Muscle layer of duodenum (tissue), 2 donors: ENCODE results near the gene C3orf85.

ENCODE experiments used
- H3K27ac ChIP-seq: one replicate; pipeline ENCODE4 v1.7.0; 2013; ENCODE audit warnings: mild to moderate bottlenecking, low read length
- H3K27me3 ChIP-seq: one replicate; pipeline ENCODE4 v1.7.0; 2013; ENCODE audit warnings: low read depth, mild to moderate bottlenecking, control low read depth, low read length
- H3K36me3 ChIP-seq, 2 donors: one replicate each; pipeline ENCODE4 v1.7.0; 2013; ENCODE audit warnings: low read length in 2 of 2, control low read depth in 1 of 2, mild to moderate bottlenecking in 1 of 2; ENCODE audit not compliant: insufficient read depth in 2 of 2, control insufficient read depth in 1 of 2
- H3K4me1 ChIP-seq, 2 donors: one replicate each; pipeline ENCODE4 v1.7.0; 2013; ENCODE audit warnings: low read length in 2 of 2, mild to moderate bottlenecking in 2 of 2, control low read depth in 1 of 2, moderate library complexity in 1 of 2; ENCODE audit not compliant: insufficient read depth in 2 of 2, control insufficient read depth in 1 of 2
- H3K4me3 ChIP-seq, 2 donors: one replicate each; pipeline ENCODE4 v1.7.0; 2013; ENCODE audit warnings: low read length in 2 of 2, low read depth in 1 of 2, mild to moderate bottlenecking in 1 of 2
- H3K9me3 ChIP-seq, 2 donors: one replicate each; pipeline ENCODE4 v1.7.0; 2013; ENCODE audit warnings: low read length in 2 of 2, control low read depth in 1 of 2, mild to moderate bottlenecking in 1 of 2; ENCODE audit not compliant: control insufficient read depth in 1 of 2
- donor health status: healthy.

C3orf85 gene, protein sequence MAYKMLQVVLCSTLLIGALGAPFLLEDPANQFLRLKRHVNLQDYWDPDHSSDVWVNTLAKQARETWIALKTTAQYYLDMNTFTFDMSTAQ

DNA sequence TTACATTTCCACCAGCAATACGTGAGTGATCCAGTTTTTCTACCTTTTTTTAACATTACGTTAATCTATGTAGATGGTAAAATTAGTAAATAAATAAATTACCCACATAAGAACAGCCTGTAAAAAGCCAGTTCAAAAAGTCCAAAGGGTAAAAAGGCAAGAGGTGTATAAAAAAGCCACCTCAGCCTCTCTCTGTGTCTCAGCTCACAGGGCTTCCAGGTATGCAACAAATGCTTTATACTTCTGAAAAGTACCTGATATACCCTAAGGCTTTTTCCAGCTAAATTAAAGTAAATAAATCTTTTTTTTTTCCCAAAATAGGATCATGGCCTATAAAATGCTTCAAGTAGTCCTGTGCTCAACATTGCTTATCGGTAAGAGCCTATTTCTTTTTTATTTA is at the start of gene C3orf85:
Gene C3orf85 (plus strand): TSS at position 197 of the 400 bp plus-strand sequence. CDS start 129 bp downstream, at position 326.
- no peak within 1 kb of the TSS for H3K27ac ChIP-seq
- H3K27me3 ChIP-seq: no peaks in the 10 kb centered on the region
- no peaks in the 10 kb centered on the region for H3K9me3 ChIP-seq
- H3K36me3 ChIP-seq: no peaks in the 10 kb centered on the region
- no peaks in the 10 kb centered on the region for H3K4me1 ChIP-seq
- H3K4me3 ChIP-seq: peak within 1 kb of the TSS in 1 of 2 donors; percentile 37

GRCh38 chr3:109089265-109089664 is 47.3 kb upstream of the C3orf85 start:
- H3K4me1 ChIP-seq: no peaks in the 10 kb centered on the region
- no peaks in the 10 kb centered on the region for H3K27me3 ChIP-seq
- no peak overlapping the region for H3K27ac ChIP-seq
- no peak overlapping the region for H3K4me3 ChIP-seq
- no peaks in the 10 kb centered on the region for H3K9me3 ChIP-seq
- H3K36me3 ChIP-seq: no peaks in the 10 kb centered on the region

GRCh38 chr3:109091846-109092245 is 44.7 kb upstream of the C3orf85 start:
- no peaks in the 10 kb centered on the region for H3K9me3 ChIP-seq
- no peaks in the 10 kb centered on the region for H3K36me3 ChIP-seq
- no peak overlapping the region for H3K4me3 ChIP-seq
- no peaks in the 10 kb centered on the region for H3K27me3 ChIP-seq
- no peaks in the 10 kb centered on the region for H3K4me1 ChIP-seq
- no peak overlapping the region for H3K27ac ChIP-seq

GRCh38 chr3:109093561-109093960 is 43.0 kb upstream of the C3orf85 start:
- Histone ChIP-seq H3K36me3 (no peaks in the 10 kb centered on the region), H3K27ac (no peak overlapping the region), H3K4me1 (no peaks in the 10 kb centered on the region), H3K27me3 (no peaks in the 10 kb centered on the region), H3K4me3 (no peak overlapping the region), H3K9me3 (no peaks in the 10 kb centered on the region)

DNA sequence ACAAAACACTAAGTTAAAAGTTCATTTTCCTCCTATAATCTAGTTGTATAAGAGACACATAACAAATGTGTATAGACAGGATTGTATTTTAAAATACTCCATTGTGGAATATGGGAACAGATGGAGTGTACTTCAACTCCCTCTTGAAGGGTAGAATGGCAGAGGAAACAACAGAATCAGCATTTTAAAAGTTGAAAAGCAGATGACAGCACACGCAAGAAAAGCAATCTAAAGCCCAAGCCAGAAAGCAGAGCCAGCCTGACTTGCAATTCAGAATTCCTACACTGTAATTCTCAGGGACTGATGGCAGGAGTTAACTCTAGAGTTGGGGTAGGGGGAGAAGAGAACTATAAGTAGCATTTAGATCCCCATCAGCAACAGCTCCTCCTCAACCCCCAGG is 41.4 kb upstream of the C3orf85 start:
- Histone ChIP-seq H3K9me3 (no peaks in the 10 kb centered on the region), H3K4me3 (no peak overlapping the region), H3K27ac (no peak overlapping the region), H3K27me3 (no peaks in the 10 kb centered on the region), H3K36me3 (no peaks in the 10 kb centered on the region), H3K4me1 (no peaks in the 10 kb centered on the region)

DNA sequence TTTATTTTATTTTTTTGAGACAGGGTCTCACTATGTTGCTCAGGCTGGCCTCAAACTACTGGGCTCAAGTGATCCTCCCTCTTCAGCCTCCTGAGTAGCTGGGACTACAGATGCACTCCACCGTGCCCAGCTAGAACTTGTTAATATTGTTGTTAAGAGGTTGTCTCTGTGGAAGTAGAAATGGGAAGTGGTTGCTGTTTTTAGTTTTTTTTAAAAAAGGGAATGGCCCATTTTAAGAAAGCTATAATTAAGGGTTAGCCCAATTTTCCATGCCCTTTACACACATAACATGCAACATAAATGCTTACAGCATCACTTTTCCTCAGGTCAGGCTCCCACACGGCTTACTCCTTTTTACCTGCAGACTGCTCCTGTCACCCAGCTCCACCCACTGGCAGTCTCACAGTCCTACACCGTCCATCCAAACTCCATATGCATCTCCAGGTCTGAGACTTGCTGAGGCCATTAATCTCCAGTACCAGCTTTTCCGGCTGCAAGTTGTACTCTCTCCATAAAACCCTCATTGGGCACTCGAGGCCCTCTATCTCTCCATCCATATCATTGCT is 38.4 kb upstream of the C3orf85 start:
- H3K4me3 ChIP-seq: no peak overlapping the region
- no peaks in the 10 kb centered on the region for H3K27me3 ChIP-seq
- H3K4me1 ChIP-seq: no peaks in the 10 kb centered on the region
- H3K27ac ChIP-seq: no peak overlapping the region
- H3K36me3 ChIP-seq: no peaks in the 10 kb centered on the region
- H3K9me3 ChIP-seq: no peaks in the 10 kb centered on the region

DNA sequence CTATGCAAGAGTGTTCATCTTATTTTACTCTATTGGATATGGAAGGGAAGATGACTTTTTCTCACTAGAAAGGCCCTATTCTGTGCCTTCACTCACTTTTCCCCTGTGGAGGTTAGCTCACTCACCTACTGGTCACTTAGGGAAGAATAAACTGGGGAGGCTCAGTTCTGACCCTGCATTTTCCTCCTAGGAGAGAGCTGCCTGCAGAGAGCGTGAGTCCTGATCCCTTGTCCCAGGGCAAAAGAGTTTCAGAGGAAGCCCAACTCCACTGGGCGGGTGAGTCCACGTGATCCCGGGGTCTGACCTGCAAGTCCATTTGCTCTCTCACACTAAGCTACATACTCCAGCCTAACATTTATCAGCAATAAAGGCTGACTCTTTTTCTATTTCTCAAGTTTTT is 26.9 kb upstream of the C3orf85 start:
- Histone ChIP-seq H3K4me3 (no peak overlapping the region), H3K36me3 (no peaks in the 10 kb centered on the region), H3K9me3 (no peaks in the 10 kb centered on the region), H3K4me1 (peaks cover 0 to 4% of the 10 kb centered on the region in 2 donors), H3K27me3 (no peaks in the 10 kb centered on the region), H3K27ac (no peak overlapping the region)

GRCh38 chr3:109112946-109113760 is 23.4 kb upstream of the C3orf85 start:
- Histone ChIP-seq H3K9me3 (no peaks in the 10 kb centered on the region), H3K4me1 (peaks cover 0 to 4% of the 10 kb centered on the region in 2 donors), H3K4me3 (no peak overlapping the region), H3K27me3 (no peaks in the 10 kb centered on the region), H3K36me3 (no peaks in the 10 kb centered on the region), H3K27ac (no peak overlapping the region)

DNA sequence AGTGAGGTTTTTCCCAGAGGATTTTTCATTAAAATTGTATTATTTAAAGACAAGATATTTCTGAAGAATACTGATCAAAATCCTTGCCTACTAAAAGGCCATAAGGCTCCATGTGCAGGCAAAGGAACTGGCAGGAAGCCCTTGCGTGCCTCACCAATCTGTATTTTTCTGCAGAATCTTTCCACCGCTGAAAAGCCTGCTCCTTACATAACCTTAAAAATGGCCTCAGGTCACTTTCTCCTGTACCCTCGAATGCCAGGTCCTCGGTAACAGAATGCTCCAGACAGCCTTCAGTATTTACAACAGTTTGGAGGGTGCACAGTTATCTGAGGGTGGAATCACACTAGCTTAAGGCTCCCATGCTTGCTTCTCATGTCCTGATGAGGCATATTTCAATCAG is 21.8 kb upstream of the C3orf85 start:
- H3K36me3 ChIP-seq: no peaks in the 10 kb centered on the region
- no peak overlapping the region for H3K27ac ChIP-seq
- no peak overlapping the region for H3K4me3 ChIP-seq

GRCh38 chr3:109115451-109115850 is 21.1 kb upstream of the C3orf85 start:
- Histone ChIP-seq H3K4me3 (no peak overlapping the region), H3K27me3 (no peaks in the 10 kb centered on the region), H3K27ac (no peak overlapping the region), H3K9me3 (no peaks in the 10 kb centered on the region), H3K4me1 (peaks cover 0 to 4% of the 10 kb centered on the region in 2 donors), H3K36me3 (no peaks in the 10 kb centered on the region)

More for the DNA sequence above, 21.8 kb upstream of the C3orf85 start:
- peaks cover 0 to 4% of the 10 kb centered on the region in 2 donors for H3K4me1 ChIP-seq
- H3K9me3 ChIP-seq: no peaks in the 10 kb centered on the region
- no peaks in the 10 kb centered on the region for H3K27me3 ChIP-seq

GRCh38 chr3:109116031-109116430 is 20.5 kb upstream of the C3orf85 start:
- H3K4me3 ChIP-seq: no peak overlapping the region
- peaks cover 0 to 4% of the 10 kb centered on the region in 2 donors for H3K4me1 ChIP-seq
- H3K27ac ChIP-seq: no peak overlapping the region
- no peaks in the 10 kb centered on the region for H3K36me3 ChIP-seq
- H3K9me3 ChIP-seq: no peaks in the 10 kb centered on the region
- H3K27me3 ChIP-seq: no peaks in the 10 kb centered on the region
